NB4 (cell line): ENCODE measurements around the gene TCERG1.

ENCODE experiments used
- DNase-seq: peaks from one replicate; pipeline ENCODE4 v3.0.0; 2010; ENCODE audit warnings: low read depth
- H3K4me3 ChIP-seq: one replicate; pipeline ENCODE4 v1.5.1; 2011; ENCODE audit warnings: mild to moderate bottlenecking, low read depth, low read length, moderate library complexity
- MYC ChIP-seq: IDR thresholded peaks from 2 replicates; pipeline ENCODE4 v1.6.1; 2011; ENCODE audit warnings: low read depth, low read length
- POLR2A ChIP-seq: IDR thresholded peaks from 2 replicates; pipeline ENCODE4 v1.6.1; 2011; ENCODE audit warnings: mild to moderate bottlenecking; ENCODE audit not compliant: insufficient read length; ENCODE audit errors: extremely low read depth
- TF ChIP-seq, protein P1 (sequence below): IDR thresholded peaks from 2 replicates; pipeline ENCODE4 v1.6.1; 2011; ENCODE audit warnings: low read depth, low read length
- TF ChIP-seq, protein P2 (sequence below): IDR thresholded peaks from one replicate; pipeline ENCODE4 v1.5.1; 2012; ENCODE audit warnings: low read depth, low read length

Gene TCERG1

DNA sequence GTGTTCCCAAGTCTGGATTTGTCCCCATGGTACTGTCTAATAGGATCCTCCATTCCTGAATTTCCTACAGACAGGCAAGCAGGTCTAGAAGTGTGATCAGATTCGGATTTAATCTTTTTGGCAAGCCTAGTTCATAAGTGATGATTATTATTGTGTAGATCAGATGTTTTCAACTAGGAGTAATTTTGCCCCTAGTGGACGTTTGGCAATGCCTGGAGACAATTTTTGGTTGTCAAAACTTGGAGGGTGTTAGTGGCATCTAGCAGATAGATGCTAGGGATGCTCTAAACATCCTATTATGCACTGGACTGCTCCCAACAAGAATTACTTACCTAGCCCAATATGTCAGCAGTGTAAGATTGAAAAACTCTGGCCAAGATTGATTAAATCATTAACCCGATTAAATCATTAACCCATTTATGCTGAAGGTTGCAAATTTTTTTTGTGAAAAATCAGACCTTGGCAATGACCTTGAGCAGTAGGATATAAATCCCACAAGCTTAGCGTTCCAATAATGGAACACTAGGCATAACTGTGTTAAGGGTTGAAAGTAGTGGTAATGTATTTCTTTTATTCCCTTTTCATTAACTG is 28.2 kb downstream of the TCERG1 start:
- no peak for DNase-seq
- TF ChIP-seq MYC (no peak), POLR2A (no peak)
- TF ChIP-seq, protein P1, sequence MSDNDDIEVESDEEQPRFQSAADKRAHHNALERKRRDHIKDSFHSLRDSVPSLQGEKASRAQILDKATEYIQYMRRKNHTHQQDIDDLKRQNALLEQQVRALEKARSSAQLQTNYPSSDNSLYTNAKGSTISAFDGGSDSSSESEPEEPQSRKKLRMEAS: no peak
- TF ChIP-seq, protein P2, sequence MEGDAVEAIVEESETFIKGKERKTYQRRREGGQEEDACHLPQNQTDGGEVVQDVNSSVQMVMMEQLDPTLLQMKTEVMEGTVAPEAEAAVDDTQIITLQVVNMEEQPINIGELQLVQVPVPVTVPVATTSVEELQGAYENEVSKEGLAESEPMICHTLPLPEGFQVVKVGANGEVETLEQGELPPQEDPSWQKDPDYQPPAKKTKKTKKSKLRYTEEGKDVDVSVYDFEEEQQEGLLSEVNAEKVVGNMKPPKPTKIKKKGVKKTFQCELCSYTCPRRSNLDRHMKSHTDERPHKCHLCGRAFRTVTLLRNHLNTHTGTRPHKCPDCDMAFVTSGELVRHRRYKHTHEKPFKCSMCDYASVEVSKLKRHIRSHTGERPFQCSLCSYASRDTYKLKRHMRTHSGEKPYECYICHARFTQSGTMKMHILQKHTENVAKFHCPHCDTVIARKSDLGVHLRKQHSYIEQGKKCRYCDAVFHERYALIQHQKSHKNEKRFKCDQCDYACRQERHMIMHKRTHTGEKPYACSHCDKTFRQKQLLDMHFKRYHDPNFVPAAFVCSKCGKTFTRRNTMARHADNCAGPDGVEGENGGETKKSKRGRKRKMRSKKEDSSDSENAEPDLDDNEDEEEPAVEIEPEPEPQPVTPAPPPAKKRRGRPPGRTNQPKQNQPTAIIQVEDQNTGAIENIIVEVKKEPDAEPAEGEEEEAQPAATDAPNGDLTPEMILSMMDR: no peak
- no peak overlapping the region for H3K4me3 ChIP-seq

DNA sequence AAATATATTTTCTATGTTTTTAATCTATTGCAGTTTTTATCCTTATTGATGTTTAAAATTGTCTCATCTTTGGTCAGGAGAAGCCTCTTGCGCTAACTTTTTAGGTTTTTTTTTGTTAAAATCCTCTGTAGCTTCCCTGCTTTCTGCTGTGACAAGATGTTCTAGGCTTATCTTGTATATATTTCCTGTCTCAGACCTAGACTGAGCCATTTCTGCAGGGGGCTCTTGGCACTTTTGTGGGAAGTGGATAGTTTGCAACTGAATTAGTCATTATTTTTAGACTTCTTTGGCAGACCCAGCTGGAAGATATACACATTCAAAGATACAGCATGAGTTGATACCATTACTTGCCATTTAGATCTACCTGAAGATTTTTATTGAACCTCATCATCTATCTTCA is 28.8 kb downstream of the TCERG1 start:
- DNase-seq: no peak

DNA sequence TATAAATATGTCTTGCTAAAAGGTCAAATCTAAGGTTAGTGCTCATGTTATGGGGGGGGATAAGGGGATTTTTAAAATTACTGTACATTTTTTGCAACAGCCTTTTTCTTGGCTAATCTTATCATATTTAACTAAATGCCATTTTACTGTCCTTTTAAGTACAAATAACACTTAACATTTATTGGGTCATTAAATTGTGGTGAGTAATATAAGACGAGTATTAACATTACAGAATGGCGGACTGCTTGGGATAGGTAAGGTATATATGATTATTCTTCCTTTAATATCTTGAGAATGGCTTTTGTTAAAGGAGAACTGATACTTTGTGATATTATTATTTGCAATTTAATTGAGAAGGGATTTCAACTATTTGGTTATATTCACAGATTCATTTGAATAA is 35.6 kb downstream of the TCERG1 start:
- DNase-seq: no peak
- TF ChIP-seq, protein P2: no peak
- no peak for TF ChIP-seq POLR2A
- TF ChIP-seq, protein P1: no peak
- TF ChIP-seq MYC: no peak
- no peak overlapping the region for H3K4me3 ChIP-seq

More for the DNA sequence above, 28.8 kb downstream of the TCERG1 start:
- no peak overlapping the region for H3K4me3 ChIP-seq
- TF ChIP-seq, protein P2: no peak
- TF ChIP-seq POLR2A (no peak), MYC (no peak)
- TF ChIP-seq, protein P1: no peak

DNA sequence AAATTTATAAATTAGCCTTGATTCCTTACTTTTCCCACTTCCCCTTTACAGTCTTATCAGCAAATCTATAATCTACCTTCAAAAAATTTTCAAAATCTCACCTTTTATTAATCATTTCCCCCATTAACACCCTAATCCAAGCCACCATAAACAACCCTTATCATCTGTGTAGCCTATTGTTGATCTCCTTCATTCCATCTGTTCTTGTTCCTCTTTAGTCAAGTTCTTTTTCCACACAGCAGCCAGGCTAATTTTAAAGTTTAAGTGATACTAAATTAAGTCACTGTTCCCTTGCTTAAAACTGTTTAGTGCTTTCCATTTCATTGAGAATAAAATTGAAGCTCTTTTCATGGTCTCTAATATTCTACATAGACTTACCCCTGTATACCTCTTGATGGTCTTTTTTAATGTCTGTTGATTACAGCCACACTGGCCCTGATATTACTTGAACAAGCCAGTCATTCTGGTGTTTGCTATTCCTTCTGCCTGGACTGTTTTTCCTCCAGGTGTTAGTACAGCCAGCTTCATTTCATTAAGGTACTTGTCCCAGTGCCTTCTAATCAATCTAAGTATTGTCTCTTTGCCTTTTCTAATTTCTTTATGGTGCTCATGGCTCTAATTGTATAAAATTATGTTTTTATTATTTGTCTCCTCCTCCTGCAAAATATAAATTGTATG is 37.7 kb downstream of the TCERG1 start:
- no peak for DNase-seq
- H3K4me3 ChIP-seq: no peak overlapping the region
- TF ChIP-seq POLR2A: no peak

DNA sequence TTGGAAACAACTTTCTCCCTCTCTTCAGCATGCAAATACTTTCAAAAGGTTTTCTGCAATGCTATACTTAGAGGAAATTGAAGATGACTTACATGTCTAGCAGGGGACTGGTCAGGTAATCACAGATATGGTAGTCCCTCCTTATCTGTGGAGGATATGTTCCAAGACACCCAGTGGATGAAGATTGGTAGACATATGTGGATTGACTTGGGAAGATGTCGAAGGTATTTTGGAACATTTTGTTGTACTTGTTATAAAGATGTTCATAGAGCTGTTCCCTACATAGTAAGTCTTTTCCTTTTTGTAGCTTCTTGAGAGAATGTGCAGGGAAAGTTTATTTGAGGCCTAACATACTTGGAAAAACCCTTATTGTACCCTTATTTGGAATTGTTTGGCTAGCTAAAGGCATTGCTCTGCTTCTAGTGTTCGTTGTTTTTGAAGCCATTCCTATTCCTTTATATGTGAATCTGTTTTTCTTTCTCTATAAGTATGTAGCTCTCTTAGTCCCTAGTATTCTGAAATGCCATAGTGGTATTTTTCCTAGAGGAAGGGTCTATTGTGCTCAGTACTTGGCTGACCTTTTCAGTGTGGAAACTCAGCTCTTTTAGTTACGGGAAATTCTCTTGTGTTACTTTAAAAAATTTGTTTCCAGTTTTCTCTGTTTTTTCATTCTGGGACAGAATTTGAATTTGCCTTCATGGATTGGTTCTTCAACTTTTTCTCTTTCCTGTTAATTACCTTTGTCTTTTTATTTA is 43.1 kb downstream of the TCERG1 start:
- no peak overlapping the region for H3K4me3 ChIP-seq
- no peak for DNase-seq
- TF ChIP-seq, protein P2: no peak
- TF ChIP-seq POLR2A (no peak), MYC (no peak)
- TF ChIP-seq, protein P1: no peak

DNA sequence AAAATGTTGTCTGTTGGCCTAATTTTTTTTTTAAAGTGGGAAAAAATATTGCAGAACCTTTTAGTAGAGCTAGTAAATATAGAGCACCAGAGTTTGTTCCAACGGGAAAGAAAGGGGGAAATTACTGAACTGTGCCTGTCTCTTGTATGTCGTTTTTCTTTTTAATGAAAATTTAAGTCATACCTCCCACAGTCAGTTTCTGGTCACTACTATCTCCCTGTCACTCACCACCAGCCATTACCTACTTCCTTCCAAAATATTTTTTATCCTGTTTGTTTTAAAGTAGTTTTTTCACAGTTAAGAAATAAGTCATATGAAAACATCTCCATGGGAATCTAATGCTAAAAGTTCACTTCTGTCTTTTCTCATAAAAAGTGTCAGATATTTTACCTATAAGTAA is 47.5 kb downstream of the TCERG1 start:
- no peak for DNase-seq

More for the DNA sequence above, 47.5 kb downstream of the TCERG1 start:
- H3K4me3 ChIP-seq: no peak overlapping the region
- TF ChIP-seq, protein P1: no peak
- TF ChIP-seq, protein P2: no peak
- TF ChIP-seq MYC (no peak), POLR2A (no peak)
